ENCODE data around the gene FGF18.

DNA sequence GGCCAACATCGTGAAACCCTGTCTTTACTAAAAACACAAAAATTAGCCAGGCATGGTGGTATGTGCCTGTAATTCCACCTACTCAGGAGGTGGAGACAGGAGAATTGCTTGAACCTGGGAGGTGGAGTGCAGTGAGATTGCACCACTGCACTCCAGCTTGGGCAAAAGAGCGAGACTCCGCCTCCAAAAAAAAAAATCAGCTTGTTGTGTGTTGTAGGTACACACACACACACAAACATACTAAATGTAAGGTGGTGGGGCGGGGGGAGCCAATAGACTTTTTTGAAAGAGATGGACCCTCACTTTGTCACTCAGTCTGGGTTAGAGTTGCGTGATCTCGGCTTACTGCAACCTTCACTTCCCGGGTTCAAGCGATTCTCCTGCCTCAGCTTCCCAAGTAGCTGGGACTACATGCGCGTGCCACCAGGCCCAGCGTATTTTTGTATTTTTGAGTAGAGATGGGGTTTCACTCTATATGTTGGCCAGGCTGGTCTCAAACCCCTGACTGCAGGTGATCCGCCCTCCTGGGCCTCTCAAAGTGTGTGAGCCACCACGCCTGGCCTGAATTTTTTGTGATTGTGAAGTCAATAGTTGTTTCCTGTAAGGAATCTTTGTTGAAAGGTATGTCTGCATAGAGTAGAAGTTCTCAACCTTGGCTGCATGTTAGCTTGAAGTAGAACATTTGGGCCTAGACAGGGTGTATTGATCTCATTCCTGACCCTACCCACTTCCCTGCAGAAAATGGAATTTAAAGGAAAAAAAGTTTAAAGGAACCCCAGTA, 18.1 kb upstream of the FGF18 start:
- no peak for TF ChIP-seq POLR2A (IDR thresholded peaks at IDR 0.05)
- no peak for TF ChIP-seq CTCF (IDR thresholded peaks at IDR 0.05)

Data from uterus (tissue), 2 donors.